ENCODE results near the gene ADARB2.
"Not testable (repeated sequence)": the region's sequence is repeated elsewhere in the genome, so short reads cannot be mapped to it uniquely, and the experiment has no call there.

Gene ADARB2

DNA sequence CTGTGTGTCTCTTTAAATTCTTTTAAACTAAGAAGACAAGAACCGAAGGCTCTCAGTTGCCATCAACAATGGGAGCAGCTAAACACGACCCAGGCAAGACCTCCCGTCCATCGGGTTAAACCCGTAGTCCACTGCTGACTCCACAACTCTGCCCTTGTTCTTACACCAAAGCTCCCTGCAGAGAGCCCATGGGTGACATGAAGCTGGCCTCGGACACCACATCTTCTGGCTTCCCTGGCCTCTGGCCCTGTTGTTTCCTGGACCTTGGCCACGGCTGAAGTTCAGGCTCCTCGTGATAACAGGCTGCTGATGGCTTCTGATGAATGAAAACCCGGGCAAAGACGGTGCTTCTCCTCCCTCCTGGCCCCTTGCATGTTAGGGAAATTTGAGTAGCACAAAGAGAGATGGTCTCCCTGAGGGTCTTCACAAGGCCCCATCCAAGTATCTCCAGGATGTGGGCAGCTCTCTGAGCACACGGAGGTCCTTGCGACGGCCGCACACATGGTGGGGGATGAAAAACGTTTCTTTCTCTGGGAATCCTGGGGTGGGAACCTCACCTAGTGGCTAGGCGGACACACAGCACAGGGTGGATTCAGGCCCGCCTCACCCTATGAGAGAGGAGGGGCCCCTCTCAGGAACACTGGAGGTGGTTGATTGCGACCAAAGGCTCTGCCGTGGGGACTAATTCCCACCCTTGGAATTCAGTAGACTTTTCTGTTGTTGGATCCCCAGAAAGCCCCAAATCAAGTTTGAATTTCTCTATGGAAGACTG, 271.1 kb downstream of the ADARB2 start:
- no peak for TF ChIP-seq CTCF (IDR thresholded peaks at IDR 0.05; ENCODE audit: low read depth, low read length)
- no peak for DNase-seq (ENCODE audit: extremely low read depth, low read depth)

DNA sequence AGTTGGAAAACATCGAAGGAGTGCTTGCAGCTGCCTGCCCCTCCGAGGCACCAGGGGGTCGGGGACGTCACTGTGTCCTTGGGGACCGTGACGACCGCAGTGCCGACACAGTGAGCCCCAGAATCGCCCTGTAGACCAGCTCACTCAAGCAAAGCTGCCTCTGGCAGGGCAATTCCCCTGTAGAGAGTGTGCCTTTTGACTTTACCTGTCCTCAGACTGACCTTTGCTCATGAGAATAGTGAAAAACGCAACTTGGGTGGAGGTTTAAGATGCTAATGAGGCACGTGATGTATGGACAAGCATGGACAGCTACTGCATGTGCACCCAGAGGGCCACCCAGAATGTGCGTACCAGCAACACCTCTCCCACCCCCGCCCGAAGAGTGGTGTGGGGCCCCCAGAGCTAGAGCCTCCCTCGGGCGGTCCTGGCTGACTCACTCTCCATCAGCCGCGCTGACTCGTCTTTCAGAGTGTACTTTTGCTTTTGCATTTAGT, 271.9 kb downstream of the ADARB2 start:
- no peak for TF ChIP-seq CTCF (IDR thresholded peaks at IDR 0.05; ENCODE audit: low read depth, low read length)
- DNase-seq (ENCODE audit: extremely low read depth, low read depth), result no peak

DNA sequence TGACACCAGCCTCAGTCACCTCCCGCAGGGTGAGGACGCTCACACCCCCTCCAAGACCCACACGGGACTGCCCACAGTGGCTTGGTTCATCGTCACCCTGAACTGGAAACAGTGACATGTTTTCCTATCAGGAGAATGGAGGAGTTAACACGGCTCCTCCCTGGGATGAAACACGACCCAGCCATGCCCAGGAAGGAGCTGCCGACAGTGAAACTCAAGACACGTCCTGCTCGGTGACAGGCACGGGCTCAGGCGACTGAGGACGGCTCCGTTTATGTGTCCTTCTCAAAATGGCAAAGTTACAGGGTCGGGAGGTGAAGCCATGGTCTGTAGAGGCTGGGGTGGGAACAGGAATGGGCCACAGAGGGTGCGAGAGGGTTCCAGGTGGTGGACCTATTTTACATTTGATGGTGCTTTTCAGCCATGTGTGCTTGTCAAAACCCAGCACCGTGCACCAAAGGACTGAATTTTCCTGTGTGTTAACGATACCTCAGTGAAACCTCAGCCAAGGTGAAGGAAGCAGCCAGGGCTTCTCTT, 272.4 kb downstream of the ADARB2 start:
- no peak for TF ChIP-seq CTCF (IDR thresholded peaks at IDR 0.05; ENCODE audit: low read depth, low read length)
- DNase-seq (ENCODE audit: extremely low read depth, low read depth), result no peak

- not testable (repeated sequence) for DNase-seq (ENCODE audit: extremely low read depth, low read depth)
Measured at GRCh38 chr10:1463971-1464370, 273.4 kb downstream of the ADARB2 start.

- DNase-seq (ENCODE audit: extremely low read depth, low read depth), result no peak
- no peak for TF ChIP-seq CTCF (IDR thresholded peaks at IDR 0.05; ENCODE audit: low read depth, low read length)
Measured at GRCh38 chr10:1462994-1463633, 274.2 kb downstream of the ADARB2 start.

GRCh38 chr10:1462521-1462920, 274.8 kb downstream of the ADARB2 start:
- DNase-seq (ENCODE audit: extremely low read depth, low read depth), result no peak
- no peak for TF ChIP-seq CTCF (IDR thresholded peaks at IDR 0.05; ENCODE audit: low read depth, low read length)

DNA sequence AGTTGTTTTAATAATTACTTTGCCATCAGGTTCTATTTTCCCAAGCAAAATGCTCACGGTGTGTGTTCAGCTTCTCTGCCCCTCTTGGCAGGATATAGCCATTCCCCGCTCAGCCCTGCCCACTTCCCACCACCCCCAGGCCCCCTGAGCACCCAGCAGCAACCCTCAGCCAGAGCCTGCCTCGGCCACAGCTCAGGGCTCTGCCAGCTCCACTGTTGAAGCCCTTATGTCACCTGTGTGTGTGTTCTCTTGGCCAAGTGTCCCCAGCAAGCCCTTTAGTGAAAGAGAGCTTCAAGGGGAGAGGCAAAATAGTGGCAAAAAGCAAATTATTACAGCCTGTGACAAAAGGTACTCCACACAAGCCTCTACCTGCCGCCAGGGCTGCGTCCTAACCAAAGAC, 275.3 kb downstream of the ADARB2 start:
- no peak for TF ChIP-seq CTCF (IDR thresholded peaks at IDR 0.05; ENCODE audit: low read depth, low read length)
- no peak for DNase-seq (ENCODE audit: extremely low read depth, low read depth)
